NK-92 (cell line): ENCODE data around the gene PRLHR.

Source experiments
- DNase-seq: peaks from one replicate; lab custom pipeline; 2025; ENCODE audit not compliant: unreplicated experiment; lab: John Stamatoyannopoulos, UW

The PRLHR gene

GRCh38 chr10:118564114-118564513 lies 31.3 kb downstream of the PRLHR start:
- no peak for DNase-seq

GRCh38 chr10:118563373-118563890 lies 32.0 kb downstream of the PRLHR start:
- DNase-seq, result no peak

- DNase-seq, result no peak
Observed at GRCh38 chr10:118562851-118563250, 32.6 kb downstream of the PRLHR start.

- DNase-seq, result no peak
Observed at GRCh38 chr10:118557946-118558345, 37.5 kb downstream of the PRLHR start.

GRCh38 chr10:118551535-118552100 lies 43.8 kb downstream of the PRLHR start:
- no peak for DNase-seq

GRCh38 chr10:118547282-118547681 lies 48.2 kb downstream of the PRLHR start:
- no peak for DNase-seq

GRCh38 chr10:118546479-118546878 lies 49.0 kb downstream of the PRLHR start:
- DNase-seq, result no peak

GRCh38 chr10:118545381-118545780 lies 50.1 kb downstream of the PRLHR start:
- no peak for DNase-seq

GRCh38 chr10:118544401-118544948 lies 51.0 kb downstream of the PRLHR start:
- no peak for DNase-seq

GRCh38 chr10:118543714-118544400 lies 51.6 kb downstream of the PRLHR start:
- DNase-seq, result no peak

GRCh38 chr10:118542745-118543144 lies 52.7 kb downstream of the PRLHR start:
- no peak for DNase-seq

GRCh38 chr10:118542205-118542604 lies 53.2 kb downstream of the PRLHR start:
- DNase-seq, result no peak

- no peak for DNase-seq
Observed at GRCh38 chr10:118541718-118542117, 53.7 kb downstream of the PRLHR start.
